ENCODE results near the gene ZDHHC11. TPM values are rescaled to one million over a fixed set of nuclear protein-coding genes. Genes with fewer than 3 reads are reported as not detected.
A peak's percentile ranks its signal among the peaks of the same experiment; 100 is the strongest.

The ZDHHC11 gene
- total and polyA plus RNA-seq, 3 donors from 2014 or later = 22.9 to 39.7 (median 37.2) TPM

GRCh38 chr5:887947-888637 is 37.3 kb upstream of the ZDHHC11 start:
- H3K36me3 ChIP-seq (ENCODE audit: low read depth, missing control alignments) = no peaks in the 10 kb centered on the region
- H3K27ac ChIP-seq = no peak overlapping the region
- WGBS, 2 donors = 91 to 92% methylated on average over 14 of the region's 14 CpGs
- H3K4me3 ChIP-seq = no peak overlapping the region
- no peak for TF ChIP-seq POLR2A (IDR thresholded peaks at IDR 0.05)
- TF ChIP-seq, protein P1, sequence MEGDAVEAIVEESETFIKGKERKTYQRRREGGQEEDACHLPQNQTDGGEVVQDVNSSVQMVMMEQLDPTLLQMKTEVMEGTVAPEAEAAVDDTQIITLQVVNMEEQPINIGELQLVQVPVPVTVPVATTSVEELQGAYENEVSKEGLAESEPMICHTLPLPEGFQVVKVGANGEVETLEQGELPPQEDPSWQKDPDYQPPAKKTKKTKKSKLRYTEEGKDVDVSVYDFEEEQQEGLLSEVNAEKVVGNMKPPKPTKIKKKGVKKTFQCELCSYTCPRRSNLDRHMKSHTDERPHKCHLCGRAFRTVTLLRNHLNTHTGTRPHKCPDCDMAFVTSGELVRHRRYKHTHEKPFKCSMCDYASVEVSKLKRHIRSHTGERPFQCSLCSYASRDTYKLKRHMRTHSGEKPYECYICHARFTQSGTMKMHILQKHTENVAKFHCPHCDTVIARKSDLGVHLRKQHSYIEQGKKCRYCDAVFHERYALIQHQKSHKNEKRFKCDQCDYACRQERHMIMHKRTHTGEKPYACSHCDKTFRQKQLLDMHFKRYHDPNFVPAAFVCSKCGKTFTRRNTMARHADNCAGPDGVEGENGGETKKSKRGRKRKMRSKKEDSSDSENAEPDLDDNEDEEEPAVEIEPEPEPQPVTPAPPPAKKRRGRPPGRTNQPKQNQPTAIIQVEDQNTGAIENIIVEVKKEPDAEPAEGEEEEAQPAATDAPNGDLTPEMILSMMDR (IDR thresholded peaks at IDR 0.05) = no peak
- no peaks in the 10 kb centered on the region for H3K27me3 ChIP-seq
- H3K9me3 ChIP-seq = no peaks in the 10 kb centered on the region
- intact Hi-C loops (cut with DNase I; ENCODE audit: low total_unique reads) = no loop called here
- peaks cover 10% of the 10 kb centered on the region for H3K4me1 ChIP-seq
- no peak for DNase-seq

DNA sequence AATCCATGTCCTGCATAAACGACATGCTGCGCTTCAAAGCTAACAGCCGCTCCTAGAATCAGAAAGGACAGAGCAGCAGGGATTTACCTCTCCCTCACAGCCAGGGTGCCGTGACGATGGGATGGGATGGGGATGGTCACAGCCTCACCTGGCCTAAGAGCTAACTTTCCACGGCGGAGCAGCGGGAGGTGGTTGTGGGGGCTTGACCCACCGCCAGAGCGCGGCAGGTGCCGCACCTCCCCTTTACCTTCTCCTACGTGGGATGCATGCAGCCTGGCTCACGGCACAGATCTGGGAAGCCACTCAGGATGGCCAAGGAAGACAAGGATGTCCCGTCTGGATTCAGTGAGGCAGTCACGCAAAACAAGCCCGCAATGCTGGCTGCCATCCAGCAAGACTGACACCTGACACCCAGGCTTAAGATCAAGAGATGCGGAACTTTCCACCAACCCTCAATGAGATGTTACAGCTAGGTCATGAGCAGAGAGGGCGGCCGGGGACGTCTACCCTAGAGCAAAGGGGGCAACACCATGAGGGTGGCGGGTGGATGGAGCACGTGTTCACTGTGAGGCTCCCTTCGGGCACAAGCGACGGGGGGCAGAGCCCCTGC is 36.0 kb upstream of the ZDHHC11 start:
- WGBS, 2 donors = 88 to 93% methylated on average over 11 to 26 of the region's 26 CpGs
- no peaks in the 10 kb centered on the region for H3K27me3 ChIP-seq

DNA sequence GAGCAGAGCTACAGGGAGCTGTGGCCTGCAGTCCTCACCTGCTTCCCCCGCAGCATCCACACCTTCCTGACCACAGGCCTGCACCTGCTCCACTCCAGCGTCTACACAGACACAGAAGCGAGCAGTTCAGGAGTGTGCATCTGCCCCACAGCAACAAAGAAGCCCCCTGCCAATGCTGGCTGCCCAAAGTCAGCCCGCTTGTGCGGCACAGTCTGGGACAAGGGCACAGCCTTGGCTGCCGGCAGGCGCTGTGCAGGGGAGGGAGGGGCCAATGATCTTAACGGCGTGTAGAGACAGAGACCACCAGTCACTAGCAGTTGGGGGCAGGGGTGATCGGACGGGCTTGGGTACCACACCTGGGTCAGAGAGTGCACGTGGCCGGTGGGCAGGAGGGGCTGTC is 35.2 kb upstream of the ZDHHC11 start:
- Histone ChIP-seq H3K4me3 (no peak overlapping the region), H3K36me3 (ENCODE audit: low read depth, missing control alignments) (no peaks in the 10 kb centered on the region), H3K27me3 (no peaks in the 10 kb centered on the region), H3K9me3 (no peaks in the 10 kb centered on the region), H3K4me1 (no peaks in the 10 kb centered on the region), H3K27ac (no peak overlapping the region)
- 95% methylated on average over 10 to 13 of the region's 13 CpGs for WGBS, 2 donors
- DNase-seq = no peak
- intact Hi-C loops (cut with DNase I; ENCODE audit: low total_unique reads) = no loop called here
- no peak for TF ChIP-seq POLR2A (IDR thresholded peaks at IDR 0.05)
- TF ChIP-seq, protein P1 (IDR thresholded peaks at IDR 0.05) = no peak

More for the DNA sequence above, 36.0 kb upstream of the ZDHHC11 start:
- H3K9me3 ChIP-seq = no peaks in the 10 kb centered on the region
- intact Hi-C loops (cut with DNase I; ENCODE audit: low total_unique reads) = no loop called here
- no peak for DNase-seq
- H3K36me3 ChIP-seq (ENCODE audit: low read depth, missing control alignments) = no peaks in the 10 kb centered on the region
- no peak for TF ChIP-seq POLR2A (IDR thresholded peaks at IDR 0.05)
- H3K4me3 ChIP-seq = no peak overlapping the region
- H3K27ac ChIP-seq = no peak overlapping the region
- peaks cover 6% of the 10 kb centered on the region for H3K4me1 ChIP-seq

GRCh38 chr5:885529-885928 is 34.7 kb upstream of the ZDHHC11 start:
- H3K36me3 ChIP-seq (ENCODE audit: low read depth, missing control alignments) = no peaks in the 10 kb centered on the region
- no peaks in the 10 kb centered on the region for H3K9me3 ChIP-seq
- no peak overlapping the region for H3K4me3 ChIP-seq
- no peak overlapping the region for H3K27ac ChIP-seq
- no peaks in the 10 kb centered on the region for H3K27me3 ChIP-seq
- DNase-seq = peak; percentile 54
- intact Hi-C loops (cut with DNase I; ENCODE audit: low total_unique reads) = no loop called here
- TF ChIP-seq, protein P1 (IDR thresholded peaks at IDR 0.05) = no peak
- no peak for TF ChIP-seq POLR2A (IDR thresholded peaks at IDR 0.05)
- H3K4me1 ChIP-seq = no peaks in the 10 kb centered on the region
- 84 to 93% methylated on average over 6 to 13 of the region's 13 CpGs for WGBS, 2 donors

DNA sequence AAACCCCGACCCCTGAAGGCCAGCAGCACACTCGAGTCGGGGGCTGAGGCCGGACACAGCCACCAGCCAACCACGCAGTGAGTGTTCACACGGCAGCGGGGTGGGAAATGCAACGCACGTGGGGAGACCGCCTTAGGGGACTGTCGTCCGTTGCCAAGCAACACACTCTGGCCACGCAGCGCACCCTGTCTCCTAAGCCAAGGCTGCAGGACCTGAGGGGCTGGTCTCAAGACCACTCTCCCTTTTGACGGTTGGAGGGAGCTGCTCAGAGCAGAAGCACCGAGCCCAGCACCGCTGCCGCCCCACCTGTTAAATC is 34.3 kb upstream of the ZDHHC11 start:
- H3K9me3 ChIP-seq = no peaks in the 10 kb centered on the region
- 92 to 97% methylated on average over 14 to 18 of the region's 18 CpGs for WGBS, 2 donors
- H3K27ac ChIP-seq = no peak overlapping the region
- no peaks in the 10 kb centered on the region for H3K36me3 ChIP-seq (ENCODE audit: low read depth, missing control alignments)
- TF ChIP-seq, protein P1 (IDR thresholded peaks at IDR 0.05) = no peak
- TF ChIP-seq POLR2A (IDR thresholded peaks at IDR 0.05) = no peak
- H3K27me3 ChIP-seq = no peaks in the 10 kb centered on the region
- DNase-seq = no peak
- H3K4me3 ChIP-seq = no peak overlapping the region
- intact Hi-C loops (cut with DNase I; ENCODE audit: low total_unique reads) = no loop called here
- H3K4me1 ChIP-seq = no peaks in the 10 kb centered on the region
